Activated T-helper 1 cell treated with anti-CD3 and anti-CD28 coated beads, Interleukin-12 subunit alpha, Interleukin-12 subunit beta, Interleukin-2, Interleukin-4 antibody, amounts not matched to agents 30 ng/mL and 10 ng/mL and 1 ng/mL, durations not matched to agents 14 hours and 24 hours and 36 hours (primary cell): Measurements from ENCODE around the gene SLC19A1. TPM values are rescaled to one million over a fixed set of nuclear protein-coding genes. Genes with fewer than 3 reads are reported as not detected.
A peak's percentile ranks its signal among the peaks of the same experiment; 100 is the strongest.

ENCODE experiments used
- DNase-seq: peaks from one replicate; pipeline ENCODE4 v3.0.0; 2021; ENCODE audit warnings: low spot score
- H3K27ac Mint-ChIP-seq: one replicate; pipeline ENCODE4 v1.8.0; 2021; ENCODE audit warnings: mild to moderate bottlenecking, mixed read lengths
- H3K27me3 Mint-ChIP-seq: one replicate; pipeline ENCODE4 v1.8.0; 2022; ENCODE audit warnings: mild to moderate bottlenecking, moderate library complexity, mixed read lengths; ENCODE audit not compliant: insufficient read depth
- H3K36me3 Mint-ChIP-seq: one replicate; pipeline ENCODE4 v1.8.0; 2021; ENCODE audit warnings: low read depth, mixed read lengths
- H3K4me1 Mint-ChIP-seq: one replicate; pipeline ENCODE4 v1.8.0; 2021; ENCODE audit warnings: low read depth, mixed read lengths
- H3K4me3 Mint-ChIP-seq: one replicate; pipeline ENCODE4 v1.8.0; 2021; ENCODE audit warnings: mild to moderate bottlenecking, moderate library complexity, mixed read lengths
- H3K9me3 Mint-ChIP-seq: one replicate; pipeline ENCODE4 v1.8.0; 2021; ENCODE audit warnings: mixed read lengths
- intact Hi-C: fragments of 100-400 bp; cut with micrococcal nuclease; formaldehyde crosslinking; loops from one replicate; pipeline ENCODE4 v1.15.1; 2024
- total RNA-seq: library from RNA; stranded (reverse); gene quantifications from 2 replicates; pipeline ENCODE4 v1.2.3, GENCODE V29; 2022

SLC19A1 gene
- 104 and 105 TPM in 2 replicates for total RNA-seq

DNA sequence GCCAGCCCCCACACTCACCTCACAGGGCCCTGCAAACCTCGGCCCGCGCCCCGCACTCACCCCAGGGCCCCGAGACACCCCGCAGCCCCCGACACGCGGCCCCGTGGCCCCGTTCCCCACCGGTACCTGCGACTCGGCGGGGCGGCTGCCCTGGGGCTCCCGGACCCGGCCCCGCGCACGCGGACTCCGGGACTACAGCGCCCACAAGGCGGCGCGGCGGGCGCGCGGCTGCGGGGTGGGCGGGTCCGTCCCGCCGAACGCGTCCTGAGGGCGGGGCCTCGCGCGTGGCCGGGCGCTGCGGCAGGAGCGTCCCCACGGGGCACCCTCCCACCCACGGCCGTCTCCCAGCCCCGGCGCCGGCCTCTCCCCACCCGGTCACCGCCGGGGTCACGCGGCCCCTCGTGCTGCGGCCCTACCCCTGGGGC, at the start of gene SLC19A1:
SLC19A1 (minus strand) TSS at position 199 of the 425 bp plus-strand sequence. CDS start 4,481 bp downstream, outside the sequence.
- peak; percentile 78 for DNase-seq
- peaks cover 14% of the 10 kb centered on the region for H3K4me1 Mint-ChIP-seq
- intact Hi-C loops: loop anchor here (1.0 kb wide), 1 partner anchor 8 kb away; no protein-coding TSS in a partner anchor
- peaks cover 6% of the 10 kb centered on the region for H3K36me3 Mint-ChIP-seq
- peak within 1 kb of the TSS; percentile 89 for H3K4me3 Mint-ChIP-seq
- no peaks in the 10 kb centered on the region for H3K27me3 Mint-ChIP-seq
- no peaks in the 10 kb centered on the region for H3K9me3 Mint-ChIP-seq
- peak within 1 kb of the TSS; percentile 68 for H3K27ac Mint-ChIP-seq

DNA sequence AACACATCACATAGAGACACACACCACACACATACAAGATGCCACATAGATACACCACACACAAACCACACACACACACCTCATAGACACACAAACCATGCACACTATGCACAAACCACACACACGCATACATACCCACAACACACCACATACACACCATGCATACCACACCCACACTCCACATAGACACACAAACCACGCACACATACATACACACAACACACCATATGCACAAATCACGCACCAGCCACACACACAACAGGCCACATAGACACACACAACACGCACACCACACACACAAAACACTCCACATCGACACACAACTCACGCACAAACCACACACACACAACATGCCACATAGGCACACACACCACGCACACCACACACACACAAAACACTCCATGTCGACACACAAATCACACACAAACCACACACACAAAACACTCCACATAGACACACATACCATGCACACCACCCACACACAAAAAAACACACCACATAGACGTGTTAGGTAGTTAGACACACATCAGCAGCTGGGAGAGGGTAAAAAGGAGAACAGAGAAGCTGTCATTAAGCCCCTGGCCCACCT, 49.5 kb upstream of the SLC19A1 start:
- Mint-ChIP-seq H3K36me3 (peaks cover under 1% of the 10 kb centered on the region), H3K27ac (no peak overlapping the region), H3K9me3 (peaks cover 23% of the 10 kb centered on the region), H3K4me1 (peaks cover 6% of the 10 kb centered on the region), H3K27me3 (peaks cover 4% of the 10 kb centered on the region), H3K4me3 (no peak overlapping the region)
- intact Hi-C loops: loop anchor here (1.0 to 5.0 kb wide), 7 partner anchors 15 to 381 kb away; partner anchors contain the start of gene POFUT2
- no peak for DNase-seq

DNA sequence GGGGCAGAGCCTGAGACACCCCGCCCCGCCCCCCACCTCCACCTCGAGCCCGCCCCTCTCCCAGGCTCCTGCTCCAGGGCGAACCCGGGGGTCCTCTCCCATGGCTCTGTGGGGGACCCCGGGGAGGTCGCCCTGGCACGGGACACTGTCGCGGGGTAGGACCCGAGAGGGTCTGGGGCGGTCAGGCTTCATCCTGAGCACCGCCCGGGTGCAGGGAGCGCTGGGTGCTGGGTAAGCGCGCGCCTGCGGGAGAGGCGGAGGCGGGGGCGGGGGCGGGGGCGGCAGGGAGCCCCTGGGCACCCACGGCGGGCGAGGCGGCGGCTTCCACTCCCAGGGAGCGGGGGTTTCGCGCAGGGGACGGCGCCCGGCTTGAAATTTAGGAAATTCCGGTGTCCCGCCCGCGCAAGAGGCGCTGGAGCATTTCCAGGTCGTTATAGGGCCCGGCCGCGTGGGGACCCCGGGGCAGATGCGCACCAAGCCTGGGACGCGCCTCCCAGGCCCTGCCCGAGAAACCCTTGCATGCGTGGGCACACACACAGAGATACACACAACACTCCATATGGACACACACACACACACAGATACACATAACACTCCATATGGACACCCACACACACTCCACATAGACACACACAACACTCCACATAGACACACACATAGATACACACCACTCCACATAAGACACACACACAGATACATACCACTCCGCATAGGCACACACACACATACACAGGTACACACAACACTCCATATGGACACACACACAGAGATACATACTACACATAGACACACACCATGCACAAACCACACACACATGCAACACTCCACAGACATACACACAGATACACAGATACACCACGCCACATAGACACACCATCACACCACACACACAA, 48.7 kb upstream of the SLC19A1 start:
- Mint-ChIP-seq H3K27ac (no peak overlapping the region), H3K4me1 (no peaks in the 10 kb centered on the region), H3K9me3 (peaks cover 30% of the 10 kb centered on the region), H3K27me3 (peaks cover 4% of the 10 kb centered on the region), H3K4me3 (no peak overlapping the region), H3K36me3 (peaks cover 4% of the 10 kb centered on the region)
- intact Hi-C loops: loop anchor here (1.0 to 5.0 kb wide), 4 partner anchors 41 to 381 kb away; partner anchors contain the start of genes PCBP3 and POFUT2
- DNase-seq: peak; percentile 56

DNA sequence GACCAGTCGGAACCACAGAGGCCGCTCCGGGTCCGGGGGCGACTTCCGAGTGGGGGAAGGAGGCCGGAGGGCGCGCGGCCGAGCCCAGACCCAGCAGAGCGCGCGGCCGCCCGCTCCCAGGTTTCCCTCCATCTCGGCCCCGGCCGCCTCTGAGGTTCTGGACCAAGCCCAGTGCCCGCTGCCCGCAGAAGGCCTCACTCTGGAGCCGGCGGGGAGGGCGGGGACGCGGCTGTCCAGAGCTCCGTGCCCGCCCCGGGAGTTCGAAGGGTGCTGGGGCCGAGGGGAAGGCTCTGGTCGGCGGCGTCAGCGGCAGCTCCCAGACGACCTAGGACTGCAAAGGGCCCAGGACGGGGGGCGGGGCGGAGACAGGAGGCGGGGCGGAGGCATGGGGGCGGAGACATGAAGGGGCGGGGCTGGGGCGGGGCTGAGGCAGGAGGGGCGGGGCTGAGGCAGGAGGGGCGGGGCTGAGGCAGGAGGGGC, 48.0 kb upstream of the SLC19A1 start:
- H3K36me3 Mint-ChIP-seq: peaks cover 4% of the 10 kb centered on the region
- no peak overlapping the region for H3K27ac Mint-ChIP-seq
- H3K4me3 Mint-ChIP-seq: no peak overlapping the region
- peaks cover 4% of the 10 kb centered on the region for H3K27me3 Mint-ChIP-seq
- intact Hi-C loops: loop anchor here (1.0 to 5.0 kb wide), 4 partner anchors 40 to 382 kb away; partner anchors contain the start of genes PCBP3 and POFUT2
- peak; percentile 69 for DNase-seq
- peaks cover 37% of the 10 kb centered on the region for H3K9me3 Mint-ChIP-seq
- H3K4me1 Mint-ChIP-seq: no peaks in the 10 kb centered on the region

DNA sequence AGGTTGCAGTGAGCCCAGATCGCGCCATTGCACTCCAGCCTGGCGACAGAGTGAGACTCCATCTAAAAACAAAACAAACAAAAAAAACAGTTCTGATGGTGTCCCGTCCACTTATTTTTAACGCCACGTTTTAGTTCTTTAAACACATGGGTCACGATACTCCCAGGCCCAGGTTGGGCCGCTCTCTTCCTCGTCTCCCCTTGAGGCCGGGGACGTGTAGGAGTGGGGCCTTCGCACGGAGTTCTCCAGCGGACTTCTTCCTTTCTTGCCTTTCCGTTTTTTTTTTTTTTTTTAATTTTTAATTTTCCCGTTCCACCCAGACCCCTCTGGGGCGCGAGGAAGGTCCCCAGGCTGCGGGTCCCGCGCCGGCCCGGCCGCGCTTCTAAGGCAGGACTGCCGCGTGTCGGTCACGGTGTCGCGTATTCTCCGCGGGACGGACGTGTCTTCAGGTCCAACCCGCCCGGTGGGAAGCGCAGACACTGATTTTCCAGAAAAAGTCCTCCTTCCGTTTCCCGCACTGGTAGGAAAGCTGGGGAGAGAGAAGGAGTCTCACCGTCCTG, 47.5 kb upstream of the SLC19A1 start:
- no peak overlapping the region for H3K4me3 Mint-ChIP-seq
- no peaks in the 10 kb centered on the region for H3K4me1 Mint-ChIP-seq
- no peak overlapping the region for H3K27ac Mint-ChIP-seq
- peaks cover 6% of the 10 kb centered on the region for H3K27me3 Mint-ChIP-seq
- no peak for DNase-seq
- peaks cover 4% of the 10 kb centered on the region for H3K36me3 Mint-ChIP-seq
- peaks cover 40% of the 10 kb centered on the region for H3K9me3 Mint-ChIP-seq
- intact Hi-C loops: loop anchor here (1.0 to 5.0 kb wide), 4 partner anchors 39 to 383 kb away; partner anchors contain the start of genes PCBP3 and POFUT2

DNA sequence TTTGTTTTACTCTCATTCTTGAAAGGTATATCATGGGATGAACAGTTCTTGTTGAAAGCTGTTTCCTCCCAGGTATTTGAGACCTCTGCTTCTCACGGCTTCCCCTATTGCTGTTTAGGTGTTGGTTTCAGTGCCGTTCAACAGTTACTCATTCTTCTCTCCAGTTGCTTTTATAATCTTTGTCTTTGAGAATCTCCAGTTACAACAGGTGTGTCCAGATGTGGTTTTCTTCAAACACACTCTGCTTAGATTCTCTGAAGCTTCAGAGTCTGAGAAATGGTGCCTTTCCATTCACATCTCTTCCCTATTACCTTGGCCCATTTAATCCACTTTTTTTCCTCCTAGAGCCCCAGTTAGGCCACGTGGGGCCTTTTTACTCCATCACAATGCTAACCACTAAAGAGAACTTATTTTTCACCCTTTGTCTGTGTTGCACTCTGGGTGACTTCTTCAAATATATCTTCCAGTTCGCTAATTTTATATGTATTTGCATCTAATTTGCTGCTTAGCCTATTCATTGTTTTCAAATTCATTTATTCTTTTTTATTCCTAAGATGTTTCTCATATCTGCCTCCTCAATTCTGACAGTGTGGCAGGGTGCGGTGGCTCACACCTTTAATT, 46.7 kb upstream of the SLC19A1 start:
- intact Hi-C loops: no loop called here
- no peaks in the 10 kb centered on the region for H3K4me1 Mint-ChIP-seq
- no peak overlapping the region for H3K4me3 Mint-ChIP-seq
- peaks cover 4% of the 10 kb centered on the region for H3K36me3 Mint-ChIP-seq
- H3K9me3 Mint-ChIP-seq: peaks cover 47% of the 10 kb centered on the region
- no peak overlapping the region for H3K27ac Mint-ChIP-seq
- H3K27me3 Mint-ChIP-seq: peaks cover 8% of the 10 kb centered on the region
- DNase-seq: no peak

DNA sequence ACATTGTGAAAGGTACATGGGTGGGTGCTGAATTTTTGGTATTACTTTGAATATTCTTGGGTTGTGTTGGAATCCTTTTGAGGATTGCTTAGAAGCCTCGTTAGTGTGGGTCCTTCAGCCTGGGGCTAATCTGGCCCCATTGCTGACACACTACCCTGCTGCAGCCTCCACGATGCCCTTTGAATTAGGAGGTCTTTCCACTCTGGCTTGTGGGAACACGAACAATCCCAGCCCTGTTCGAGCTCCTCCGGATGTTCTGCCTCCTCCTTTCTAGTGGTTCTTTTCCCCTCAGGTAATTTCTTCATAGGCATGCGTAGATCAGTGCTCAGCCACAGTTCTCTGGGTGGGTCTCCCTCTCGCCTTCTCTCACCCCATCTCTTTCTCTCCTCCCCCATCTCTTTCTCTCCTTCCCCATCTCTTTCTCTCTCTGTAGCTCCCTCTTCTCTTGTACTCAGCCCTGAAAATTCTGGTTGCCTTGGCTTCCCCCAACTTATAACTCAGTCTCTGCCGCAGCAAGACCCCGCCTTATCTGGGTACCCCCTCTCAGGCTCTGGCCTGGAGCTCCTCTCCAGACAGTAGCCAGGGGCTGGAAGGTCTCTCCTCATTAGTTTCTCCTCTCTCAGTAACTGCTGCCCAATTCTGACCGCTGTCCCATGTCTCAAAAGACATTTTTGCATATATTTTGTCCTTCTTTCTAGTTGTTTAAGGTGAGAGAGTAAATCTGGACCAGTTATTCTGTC, 46.0 kb upstream of the SLC19A1 start:
- Mint-ChIP-seq H3K9me3 (peaks cover 50% of the 10 kb centered on the region), H3K27me3 (peaks cover 8% of the 10 kb centered on the region), H3K4me3 (no peak overlapping the region), H3K36me3 (peaks cover 4% of the 10 kb centered on the region), H3K27ac (no peak overlapping the region), H3K4me1 (no peaks in the 10 kb centered on the region)
- DNase-seq: no peak
- intact Hi-C loops: no loop called here

DNA sequence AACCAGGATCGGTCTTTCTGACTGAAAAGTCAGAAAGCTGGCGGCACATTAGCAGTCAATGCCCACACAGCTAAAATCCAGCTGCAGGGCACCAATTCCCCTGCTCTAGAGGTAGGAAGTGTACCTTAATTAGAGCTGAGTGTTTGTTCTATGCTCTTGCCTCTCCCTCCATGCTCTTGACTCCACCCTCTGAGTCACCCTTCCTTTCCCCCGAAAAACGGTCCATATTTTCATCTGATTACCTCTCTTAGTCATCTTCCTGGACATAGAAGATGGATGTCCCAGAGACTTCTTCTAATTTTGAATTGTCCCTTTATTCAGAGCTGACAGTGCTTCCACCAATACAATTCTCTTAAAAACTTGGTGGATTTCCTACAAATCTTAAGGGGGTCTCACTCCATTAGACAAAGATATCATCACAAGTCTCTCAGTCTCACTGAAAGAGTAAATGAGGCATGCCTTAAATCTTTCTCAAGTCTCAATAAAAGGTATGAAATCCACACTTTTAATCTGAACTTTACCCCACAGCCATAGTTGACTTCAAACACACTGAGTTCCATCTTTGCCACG, 44.1 kb upstream of the SLC19A1 start:
- H3K27me3 Mint-ChIP-seq: peaks cover 8% of the 10 kb centered on the region
- intact Hi-C loops: no loop called here
- DNase-seq: no peak
- peaks cover 4% of the 10 kb centered on the region for H3K36me3 Mint-ChIP-seq
- no peak overlapping the region for H3K4me3 Mint-ChIP-seq
- no peak overlapping the region for H3K27ac Mint-ChIP-seq
- H3K4me1 Mint-ChIP-seq: no peaks in the 10 kb centered on the region
- H3K9me3 Mint-ChIP-seq: peaks cover 55% of the 10 kb centered on the region

DNA sequence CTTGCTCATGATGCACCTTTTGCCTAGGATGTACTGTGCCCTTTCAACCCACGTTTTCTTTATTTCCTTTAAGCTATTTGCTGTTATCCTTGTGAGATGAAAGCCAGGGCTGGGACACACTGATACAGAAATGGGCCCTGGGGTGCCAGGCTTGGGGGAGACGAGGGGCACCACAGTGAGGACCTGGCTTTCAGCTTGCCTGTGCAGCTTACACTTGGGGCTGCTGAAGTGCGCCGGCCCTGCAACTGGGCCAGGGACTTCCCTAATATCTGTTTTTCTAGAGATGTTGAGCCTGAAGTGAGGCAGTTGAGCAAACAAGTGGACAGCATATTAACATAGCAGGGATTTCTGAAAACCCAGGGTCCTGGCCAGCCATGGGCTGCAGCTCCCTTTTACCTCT, 42.5 kb upstream of the SLC19A1 start:
- peaks cover 4% of the 10 kb centered on the region for H3K36me3 Mint-ChIP-seq
- intact Hi-C loops: no loop called here
- no peak overlapping the region for H3K4me3 Mint-ChIP-seq
- H3K27me3 Mint-ChIP-seq: peaks cover 8% of the 10 kb centered on the region
- H3K9me3 Mint-ChIP-seq: peaks cover 55% of the 10 kb centered on the region
- DNase-seq: no peak
- no peak overlapping the region for H3K27ac Mint-ChIP-seq
- no peaks in the 10 kb centered on the region for H3K4me1 Mint-ChIP-seq

DNA sequence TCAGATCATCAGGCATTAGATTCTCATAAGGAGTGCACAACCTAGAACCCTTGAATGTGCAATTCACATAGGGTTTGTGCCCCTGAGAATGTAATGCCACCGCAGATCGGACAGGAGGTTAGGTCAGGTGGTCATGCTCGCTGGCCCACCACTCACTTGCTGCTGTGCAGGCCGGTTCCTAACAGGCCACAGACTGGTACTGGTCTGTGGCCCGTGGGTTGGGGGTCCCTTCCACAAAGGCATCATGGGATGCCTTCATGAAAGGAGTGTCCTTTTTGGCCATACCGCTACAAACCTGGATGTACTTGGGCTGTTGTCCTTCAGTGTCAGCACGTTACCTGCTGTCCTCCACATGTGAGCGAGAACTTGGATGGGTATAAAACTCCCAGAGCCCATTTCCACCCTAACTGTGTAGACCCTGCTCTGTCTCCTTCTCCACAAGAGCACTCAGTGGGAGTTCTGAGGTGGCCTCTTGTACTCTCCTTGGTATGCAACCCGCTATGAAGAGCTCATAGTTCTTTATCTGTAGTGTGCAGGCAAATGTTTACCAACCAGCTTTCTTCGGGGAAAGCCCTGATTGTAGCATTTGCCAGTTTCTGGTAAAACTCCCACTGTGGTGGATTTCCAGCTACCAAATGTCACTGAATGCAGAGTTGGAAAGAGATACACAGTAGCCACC, 41.7 kb upstream of the SLC19A1 start:
- intact Hi-C loops: no loop called here
- H3K9me3 Mint-ChIP-seq: peaks cover 54% of the 10 kb centered on the region
- no peak for DNase-seq
- H3K36me3 Mint-ChIP-seq: peaks cover 4% of the 10 kb centered on the region
- no peak overlapping the region for H3K27ac Mint-ChIP-seq
- no peak overlapping the region for H3K4me3 Mint-ChIP-seq
- H3K27me3 Mint-ChIP-seq: peaks cover 8% of the 10 kb centered on the region
- no peaks in the 10 kb centered on the region for H3K4me1 Mint-ChIP-seq

DNA sequence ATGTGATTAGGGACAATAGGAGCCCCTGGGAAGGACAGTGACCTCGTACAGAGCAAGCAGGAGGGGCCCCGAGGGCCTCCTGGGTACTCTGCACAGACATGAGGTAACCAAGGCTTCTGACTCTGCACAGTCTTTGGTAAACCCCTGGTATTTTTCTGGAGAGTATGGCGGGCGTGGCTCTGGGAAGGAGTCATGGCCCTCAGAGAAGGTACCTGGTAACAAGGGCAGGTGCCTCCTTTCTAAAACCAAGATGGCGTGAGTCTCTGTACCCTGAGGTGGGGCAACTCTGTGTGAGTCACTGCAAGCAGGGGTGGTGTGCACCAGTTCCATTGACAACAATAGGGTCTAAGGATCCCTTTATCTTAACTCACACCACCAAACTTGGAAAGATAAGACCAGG, 39.9 kb upstream of the SLC19A1 start:
- H3K9me3 Mint-ChIP-seq: peaks cover 37% of the 10 kb centered on the region
- no peak overlapping the region for H3K4me3 Mint-ChIP-seq
- intact Hi-C loops: no loop called here
- no peak for DNase-seq
- peaks cover 4% of the 10 kb centered on the region for H3K27me3 Mint-ChIP-seq
- no peaks in the 10 kb centered on the region for H3K4me1 Mint-ChIP-seq
- H3K27ac Mint-ChIP-seq: no peak overlapping the region
- H3K36me3 Mint-ChIP-seq: peaks cover 4% of the 10 kb centered on the region
